Limb (tissue), 2 donors: ENCODE results near the gene LRRC74B.
"Not testable (repeated sequence)": the region's sequence is repeated elsewhere in the genome, so short reads cannot be mapped to it uniquely, and the experiment has no call there.

Experiments used
- DNase-seq, 2 donors: peaks; one replicate each; pipeline ENCODE4 v3.0.0-alpha.2; 2016; ENCODE audit errors: extremely low spot score in 2 of 2

LRRC74B gene

GRCh38 chr22:21075516-21076138 lies 29.9 kb downstream of the LRRC74B start:
- no peak for DNase-seq

DNA sequence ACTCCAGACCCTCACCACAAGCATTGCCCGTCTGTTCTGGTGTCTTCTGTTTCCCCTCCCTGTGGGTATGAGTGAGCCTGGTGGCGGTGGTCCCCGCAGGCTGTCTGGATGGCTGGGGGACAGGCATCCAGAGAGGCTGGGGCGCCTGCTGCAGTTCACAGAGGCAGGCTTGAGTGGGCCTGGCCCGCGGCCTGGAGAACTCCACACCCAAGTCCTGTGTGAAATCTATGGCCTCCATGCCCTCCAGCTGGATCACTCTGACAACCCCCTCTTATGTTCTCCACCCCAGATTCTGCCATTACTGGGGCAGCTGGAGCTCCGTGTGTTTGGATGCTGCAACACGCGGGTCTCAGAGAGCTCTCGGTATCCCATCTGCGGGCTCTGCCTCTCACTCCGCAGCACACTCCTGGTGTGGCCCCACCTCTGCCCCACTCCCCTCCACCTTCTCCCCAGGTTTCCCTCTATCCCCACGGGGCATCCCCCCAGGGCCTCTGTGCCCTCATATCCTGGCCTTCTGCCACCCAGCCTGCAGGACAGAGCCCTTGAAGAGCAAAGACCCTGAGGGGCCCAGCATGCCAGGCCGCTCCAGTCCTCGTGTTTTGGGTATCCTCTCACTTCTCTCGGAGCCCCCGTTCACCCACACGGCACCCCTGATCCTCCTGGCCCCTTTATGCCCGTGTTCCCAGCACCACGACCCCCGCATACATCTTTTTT lies 31.3 kb downstream of the LRRC74B start:
- DNase-seq: no peak

DNA sequence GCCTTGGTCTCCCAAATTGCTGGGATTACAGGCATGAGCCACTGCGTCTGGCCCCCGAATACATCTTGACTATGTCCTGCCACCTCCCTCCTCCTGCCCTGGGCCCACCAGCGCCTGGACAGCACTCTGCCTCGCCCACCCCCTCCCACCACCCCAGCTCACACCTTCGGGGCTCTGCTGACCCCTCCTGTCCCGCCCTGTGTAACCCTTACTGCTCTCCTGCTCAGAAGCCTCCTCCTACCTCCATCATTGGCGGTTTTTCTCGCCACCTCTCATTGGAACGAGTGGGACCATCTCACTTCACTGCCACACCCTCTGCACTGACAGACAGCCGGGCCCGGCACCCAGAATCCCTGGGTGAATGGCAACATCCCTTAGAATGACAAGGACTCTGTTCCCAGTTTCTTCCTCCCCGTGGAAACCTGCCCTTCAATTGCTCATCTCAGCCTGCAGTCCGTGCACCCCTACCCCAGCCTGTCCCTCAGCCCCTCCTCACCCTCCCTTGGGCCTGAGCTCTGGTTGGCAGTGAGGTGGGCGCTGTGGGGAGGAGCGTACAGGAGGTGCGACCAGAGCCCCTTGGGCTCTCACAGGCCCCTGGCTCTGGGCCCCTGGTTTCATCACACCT lies 32.2 kb downstream of the LRRC74B start:
- DNase-seq: no peak

- no peak for DNase-seq
Measured at GRCh38 chr22:21078916-21079315, 33.2 kb downstream of the LRRC74B start.

DNA sequence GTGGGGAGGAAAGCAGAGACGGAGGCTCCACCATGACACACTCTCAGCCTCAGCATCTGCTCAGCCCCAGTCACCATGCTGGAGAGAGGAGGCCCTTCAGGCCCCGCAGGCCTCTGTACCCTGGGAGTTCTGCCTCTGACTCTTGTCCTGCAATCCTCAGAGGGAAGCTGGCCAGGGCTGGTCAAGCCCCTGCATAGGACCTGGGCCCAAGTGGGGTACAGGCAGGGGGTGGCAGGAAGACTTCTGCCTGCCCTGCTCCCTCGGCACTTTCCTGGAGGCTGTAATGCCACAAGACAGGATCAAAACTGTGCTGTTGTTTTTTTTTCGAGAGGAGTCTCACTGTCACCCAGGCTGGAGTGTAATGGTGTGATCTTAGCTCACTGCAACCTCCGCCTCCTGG lies 33.7 kb downstream of the LRRC74B start:
- no peak for DNase-seq

GRCh38 chr22:21080435-21081137 lies 34.8 kb downstream of the LRRC74B start:
- DNase-seq: no peak

- no peak for DNase-seq
Measured at GRCh38 chr22:21082248-21082647, 36.5 kb downstream of the LRRC74B start.

DNA sequence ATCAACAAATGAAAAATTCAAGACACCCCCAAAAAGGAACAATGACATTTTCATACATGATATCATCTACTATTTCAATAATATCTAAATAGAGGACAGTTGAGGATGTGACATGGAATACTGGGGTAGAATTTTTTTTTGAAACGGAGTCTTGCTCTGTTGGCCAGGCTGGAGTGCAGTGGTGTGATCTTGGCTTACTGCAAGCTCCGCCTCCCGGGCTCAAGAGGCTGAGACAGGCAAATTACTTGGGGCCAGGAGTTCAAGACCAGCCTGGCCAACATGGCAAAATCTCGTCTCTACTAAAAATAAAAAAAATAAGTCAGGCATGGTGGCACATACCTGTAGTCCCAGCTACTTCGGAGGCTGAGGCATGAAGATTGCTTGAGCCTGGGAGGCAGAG lies 41.4 kb downstream of the LRRC74B start:
- DNase-seq: no peak

- DNase-seq: not testable (repeated sequence)
Measured at GRCh38 chr22:21087926-21088325, 42.2 kb downstream of the LRRC74B start.

GRCh38 chr22:21091220-21091619 lies 45.5 kb downstream of the LRRC74B start:
- DNase-seq: not testable (repeated sequence)

DNA sequence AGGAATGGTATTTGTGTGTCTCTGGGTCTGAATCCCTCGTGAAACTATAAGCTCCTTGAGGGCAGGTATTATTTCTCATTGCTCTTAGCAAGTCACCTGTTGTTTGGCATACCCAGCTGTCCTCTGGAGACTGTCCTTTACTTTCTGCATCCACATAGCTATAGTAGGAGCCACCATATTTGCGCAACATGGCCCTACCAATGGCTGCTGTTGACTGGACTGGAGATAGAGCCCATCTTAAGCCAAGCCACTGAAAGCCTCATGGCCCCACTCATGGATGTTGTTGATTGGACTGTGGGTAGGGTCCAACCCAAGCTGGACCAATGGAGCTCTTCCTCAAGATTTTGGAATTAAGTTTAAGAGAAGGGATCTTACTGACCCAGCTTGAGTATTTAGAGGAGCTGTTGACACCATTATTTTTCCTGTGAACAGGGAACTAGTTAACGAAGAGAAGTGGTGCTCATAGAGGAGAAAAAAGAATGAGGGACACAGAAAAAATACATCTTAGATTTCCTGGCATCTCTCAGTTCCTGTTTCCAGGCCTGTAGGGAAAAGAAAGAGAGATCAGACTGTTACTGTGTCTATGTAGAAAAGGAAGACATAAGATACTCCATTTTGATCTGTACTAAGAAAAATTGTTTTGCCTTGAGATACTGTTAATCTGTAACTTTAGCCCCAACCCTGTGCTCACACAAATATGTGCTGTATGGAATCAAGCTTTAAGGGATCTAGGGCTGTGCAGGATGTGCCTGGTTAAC lies 47.2 kb downstream of the LRRC74B start:
- DNase-seq: no peak

DNA sequence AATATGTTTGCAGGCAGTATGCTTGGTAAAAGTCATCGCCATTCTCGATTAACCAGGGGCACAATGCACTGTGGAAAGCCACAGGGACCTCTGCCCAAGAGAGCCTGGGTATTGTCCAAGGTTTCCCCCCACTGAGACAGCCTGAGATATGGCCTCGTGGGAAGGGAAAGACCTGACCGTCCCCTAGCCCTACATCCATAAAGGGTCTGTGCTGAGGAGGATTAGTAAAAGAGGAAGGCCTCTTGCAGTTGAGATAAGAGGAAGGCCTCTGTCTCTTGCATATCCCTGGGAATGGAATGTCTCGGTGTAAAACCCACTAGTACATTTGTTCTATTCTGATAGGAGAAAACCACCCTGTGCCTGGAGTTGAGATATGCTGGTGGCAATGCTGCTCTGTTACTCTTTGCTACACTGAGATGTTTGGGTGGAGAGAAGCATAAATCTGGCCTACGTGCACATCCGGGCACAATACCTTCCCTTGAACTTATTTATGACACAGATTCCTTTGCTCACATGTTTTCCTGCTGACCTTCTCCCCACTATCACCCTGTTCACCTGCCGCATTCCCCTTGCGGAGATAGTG lies 47.9 kb downstream of the LRRC74B start:
- DNase-seq: not testable (repeated sequence)

DNA sequence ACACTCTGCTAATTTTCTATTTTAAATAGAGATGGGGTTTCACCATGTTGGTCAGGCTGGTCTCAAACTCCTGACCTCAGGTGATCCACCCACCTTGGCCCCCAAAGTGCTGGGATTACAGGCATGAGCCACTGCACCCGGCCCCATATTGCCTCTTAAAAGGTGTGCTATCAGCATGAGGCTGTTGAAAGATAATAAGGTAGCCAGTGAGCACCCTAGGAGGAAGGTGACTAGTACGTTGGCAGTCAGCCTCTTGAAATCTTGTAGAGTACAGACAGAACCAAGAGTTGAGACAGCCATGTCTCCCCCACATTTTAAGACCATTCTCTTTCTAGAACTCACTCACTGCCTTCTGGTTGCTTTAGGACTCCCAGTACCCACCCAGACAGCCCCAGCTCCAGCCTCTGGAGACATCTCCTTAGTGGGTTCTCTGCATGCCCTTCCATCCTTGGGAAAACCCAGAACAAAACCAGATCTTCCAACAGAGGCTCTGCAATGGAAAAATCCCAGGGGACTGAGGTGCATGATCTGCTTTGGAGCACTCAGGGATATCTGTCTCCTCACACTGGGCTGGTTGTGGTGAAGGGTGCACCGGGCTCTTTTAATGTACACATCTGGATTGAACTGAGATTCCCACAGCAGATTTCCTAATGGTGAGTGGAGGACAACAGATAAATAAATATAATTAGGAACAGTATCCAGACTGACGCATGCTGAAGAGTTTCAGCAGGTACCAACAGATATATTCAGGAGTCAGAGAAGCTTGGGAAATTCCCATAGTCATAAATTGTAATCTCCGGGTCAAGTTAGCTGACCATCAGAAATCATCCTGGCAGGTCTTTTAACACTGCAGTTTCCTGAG lies 49.4 kb downstream of the LRRC74B start:
- DNase-seq: no peak

DNA sequence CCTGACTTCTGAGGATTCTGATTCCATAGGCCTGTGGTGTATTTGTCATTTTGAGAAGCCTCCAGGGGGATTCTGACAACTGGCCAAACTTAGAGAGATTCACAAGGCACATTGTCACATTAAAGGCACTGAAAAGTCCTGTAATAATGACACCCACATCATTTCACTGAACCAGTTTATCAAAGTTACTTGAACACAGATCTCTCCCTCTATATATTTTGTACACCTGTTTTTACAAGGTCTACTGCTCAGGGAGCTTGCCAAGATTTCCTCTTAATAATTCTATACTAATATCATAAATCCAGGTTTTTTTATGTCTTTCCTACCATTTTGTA lies 50.0 kb downstream of the LRRC74B start:
- no peak for DNase-seq

DNA sequence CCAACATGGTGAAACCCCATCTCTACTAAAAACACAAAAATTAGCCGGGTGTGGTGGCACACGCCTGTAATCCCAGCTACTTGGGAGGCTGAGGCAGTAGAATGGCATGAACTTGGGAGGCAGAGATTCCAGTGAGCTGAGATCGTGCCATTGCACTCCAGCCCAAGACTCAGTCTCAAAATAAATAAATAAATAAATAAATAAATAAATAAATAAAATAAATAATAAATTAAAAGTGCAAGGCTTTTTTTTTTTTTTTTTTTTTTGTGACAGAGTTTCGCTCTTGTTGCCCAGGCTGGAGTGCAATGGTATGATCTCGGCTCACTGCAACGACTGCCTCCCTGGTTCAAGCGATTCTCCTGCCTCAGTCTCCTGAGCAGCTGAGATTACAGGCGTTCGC lies 51.1 kb downstream of the LRRC74B start:
- not testable (repeated sequence) for DNase-seq

DNA sequence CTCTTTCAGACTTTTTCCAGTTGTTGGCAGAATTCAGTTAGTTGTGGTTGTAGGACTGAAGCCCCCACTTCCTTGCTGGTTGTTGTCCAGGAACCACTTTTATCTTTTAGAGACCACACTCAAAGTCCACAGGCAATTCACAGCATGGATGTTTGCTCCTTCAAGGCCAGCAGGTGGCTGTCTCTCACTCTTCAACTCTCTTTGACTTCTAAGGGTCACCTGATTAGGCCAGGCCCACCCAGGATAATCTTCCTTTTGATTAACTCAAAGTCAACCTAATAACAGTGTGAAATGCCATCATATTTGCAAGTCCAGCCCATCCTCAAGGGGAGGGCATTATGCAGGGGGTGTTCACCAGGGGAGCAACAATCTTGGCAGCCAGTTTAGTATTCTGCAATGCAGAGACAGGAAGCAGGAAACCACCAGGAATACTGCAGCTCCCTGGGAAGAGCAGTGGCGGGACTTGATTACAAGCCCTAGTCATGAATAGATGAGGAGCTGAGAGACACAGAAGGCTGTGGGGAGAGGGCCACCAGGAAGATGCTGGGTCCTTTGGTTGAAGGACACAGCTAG lies 52.4 kb downstream of the LRRC74B start:
- DNase-seq: no peak

DNA sequence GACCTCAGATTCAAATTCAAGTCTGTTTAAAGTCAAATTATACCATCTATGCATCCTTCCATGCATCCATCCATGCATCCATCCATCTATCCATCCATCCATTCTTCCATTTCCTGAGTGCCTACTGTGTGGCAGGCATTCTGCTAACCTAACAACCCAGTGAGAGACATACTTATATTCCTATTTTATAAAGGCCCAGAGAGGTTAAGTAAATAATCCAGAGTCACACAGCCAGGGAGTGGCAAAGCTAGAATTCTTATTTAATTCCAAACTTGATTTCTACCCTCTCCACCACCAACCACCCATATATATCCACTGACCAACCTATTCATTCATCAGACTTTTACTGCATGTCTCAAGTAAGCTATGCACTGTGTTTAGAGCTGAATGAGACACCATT lies 53.8 kb downstream of the LRRC74B start:
- DNase-seq: no peak

DNA sequence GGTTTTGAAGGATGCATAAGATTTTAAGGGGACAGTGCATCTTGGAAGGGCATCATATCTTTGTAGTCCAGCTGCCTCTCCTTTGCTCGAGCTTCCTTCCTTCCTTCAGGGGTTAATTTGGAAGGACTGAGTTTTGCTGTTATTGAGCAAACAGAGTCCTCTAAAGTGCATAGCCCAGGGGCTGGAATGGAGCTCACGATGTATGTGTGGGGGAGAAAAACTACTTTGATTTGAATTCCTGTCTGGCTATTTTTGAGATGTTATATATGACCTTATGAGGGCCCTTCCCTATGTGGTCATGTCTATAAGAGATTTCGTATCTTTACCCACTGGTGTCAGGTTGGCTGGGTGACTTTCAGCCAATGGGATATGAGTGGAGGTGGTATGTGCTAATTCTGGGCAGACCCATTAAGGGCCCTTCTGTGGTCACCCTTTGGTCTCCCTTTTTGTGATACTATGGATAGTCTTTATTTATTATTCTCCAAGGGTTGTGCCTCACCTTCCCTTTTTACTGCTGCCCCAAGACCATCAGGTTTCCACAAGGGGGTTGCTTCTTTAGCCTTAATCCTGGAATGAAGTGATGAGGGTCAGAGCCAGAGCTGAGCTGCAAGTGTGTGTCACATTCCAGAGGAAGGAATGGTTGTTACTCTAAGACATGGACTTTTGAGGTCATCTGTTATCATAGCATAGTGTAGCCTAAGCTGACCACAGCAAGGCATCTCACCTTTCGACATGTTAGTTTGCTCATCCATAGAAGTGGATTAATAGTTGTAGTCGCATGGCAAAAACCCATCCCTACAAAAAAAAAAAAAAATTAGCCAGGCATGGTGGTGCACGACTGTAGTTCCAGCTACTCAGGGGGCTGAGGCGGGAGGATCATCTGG lies 54.6 kb downstream of the LRRC74B start:
- DNase-seq: no peak
